NCI-H2107 treated with DMSO at 0.1 percent for 48 hours (cell line): Measurements from ENCODE around the gene COA7.

Experiments
- DNase-seq: peaks from one replicate; lab custom pipeline; 2025; ENCODE audit not compliant: unreplicated experiment; lab: John Stamatoyannopoulos, UW

COA7 gene

GRCh38 chr1:52637946-52638345 lies 60.2 kb downstream of the COA7 start:
- DNase-seq, result no peak

DNA sequence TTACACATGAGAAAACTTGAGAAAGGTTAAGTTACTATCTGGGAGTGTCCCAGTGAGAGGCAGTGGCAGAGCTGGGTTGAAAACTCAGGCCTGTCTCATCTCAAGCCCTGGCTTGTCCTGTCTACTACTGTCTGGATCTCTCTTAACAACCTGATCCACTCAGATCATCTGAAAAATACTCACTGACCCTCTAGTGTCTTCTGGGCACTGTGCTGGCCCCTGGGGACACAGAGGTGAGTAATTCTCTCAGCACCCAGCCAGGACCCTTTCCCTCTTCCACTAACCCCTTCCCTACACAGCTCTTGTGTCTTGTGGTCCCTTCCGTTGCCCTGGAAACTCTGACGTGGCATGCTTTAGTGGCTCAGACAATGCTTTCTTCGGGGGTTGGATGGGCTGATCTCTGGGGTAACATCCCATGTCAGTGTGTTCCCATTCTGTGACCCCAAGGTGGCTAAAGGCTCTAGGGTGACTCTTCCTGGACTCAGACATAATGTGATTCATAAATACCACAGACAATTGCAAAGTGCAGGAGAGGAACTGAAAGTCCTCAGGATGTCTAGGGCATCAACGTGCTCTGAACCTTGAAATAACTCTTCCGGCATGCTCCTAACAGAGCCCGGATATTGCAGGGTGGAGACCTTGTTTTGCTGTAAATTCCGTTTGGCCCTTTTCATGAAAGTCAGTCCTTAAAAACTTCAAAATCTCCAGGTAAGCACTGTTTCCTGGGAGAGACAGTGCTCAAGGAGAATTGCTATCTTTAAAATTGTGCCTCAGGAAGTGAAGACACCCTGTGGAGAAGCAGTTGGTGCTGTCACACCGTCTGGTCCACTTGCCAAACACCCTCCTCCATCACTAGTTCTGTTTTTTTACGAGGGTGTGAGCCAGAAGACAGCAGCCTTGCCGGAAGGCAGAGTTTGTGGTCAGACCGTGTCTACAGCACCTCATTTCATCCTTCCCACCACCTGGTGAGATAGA lies 61.1 kb downstream of the COA7 start:
- DNase-seq, result no peak

DNA sequence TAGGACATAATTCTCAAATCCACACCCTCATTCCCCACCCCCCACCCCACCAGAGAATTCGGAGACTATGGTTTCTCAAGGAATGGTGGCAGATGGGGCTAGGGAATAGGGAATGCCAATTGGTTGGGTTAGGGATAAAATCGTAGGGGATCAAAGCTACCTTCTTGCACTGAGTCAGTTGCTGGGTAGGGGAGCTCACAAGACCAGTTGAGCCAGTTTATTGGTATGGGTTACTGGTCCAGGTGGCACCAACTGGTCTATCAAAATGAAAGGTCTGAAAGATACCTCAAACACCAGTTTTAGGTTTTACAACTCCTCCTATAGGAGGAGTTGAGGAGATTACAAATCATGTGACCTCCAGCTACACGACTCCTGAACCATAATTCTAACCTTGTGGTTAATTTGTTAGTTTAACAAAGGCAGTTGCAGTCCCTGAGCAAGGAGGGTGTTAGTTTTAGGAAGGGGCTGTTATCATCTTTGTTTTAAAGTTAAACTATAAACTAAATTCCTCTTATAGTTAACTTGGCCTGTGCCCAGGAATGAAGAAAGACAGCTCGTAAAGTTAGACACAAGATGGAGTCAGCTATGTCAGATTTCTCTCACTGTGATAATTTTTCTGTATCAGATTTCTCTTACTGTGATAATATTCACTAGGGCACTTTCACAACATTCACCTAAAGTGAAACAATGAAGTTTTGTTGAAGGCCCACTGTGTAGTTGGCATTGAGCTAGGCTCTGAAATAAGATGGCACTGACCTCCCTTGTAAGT lies 62.6 kb downstream of the COA7 start:
- no peak for DNase-seq
